T-helper 22 cell (primary cell): ENCODE measurements around the gene STK32C.
"Not testable (repeated sequence)": the region's sequence is repeated elsewhere in the genome, so short reads cannot be mapped to it uniquely, and the experiment has no call there.

Experiments
- DNase-seq: peaks from one replicate; pipeline ENCODE4 v3.0.0-alpha.2; 2020; ENCODE audit warnings: low read depth

The STK32C gene

GRCh38 chr10:132301371-132302330 is 6.1 kb downstream of the STK32C start:
- DNase-seq: no peak

GRCh38 chr10:132300582-132300981 is 7.2 kb downstream of the STK32C start:
- DNase-seq: no peak

GRCh38 chr10:132299371-132300336 is 8.1 kb downstream of the STK32C start:
- DNase-seq: no peak

- DNase-seq: no peak
These were observed 9.5 kb downstream of the STK32C start for GRCh38 chr10:132298038-132298881.

GRCh38 chr10:132297526-132297925 is 10.2 kb downstream of the STK32C start:
- DNase-seq: no peak

- no peak for DNase-seq
These were observed 10.9 kb downstream of the STK32C start for GRCh38 chr10:132296666-132297443.

- DNase-seq: not testable (repeated sequence)
These were observed 12.3 kb downstream of the STK32C start for GRCh38 chr10:132295481-132295880.

- DNase-seq: no peak
These were observed 13.0 kb downstream of the STK32C start for GRCh38 chr10:132294561-132295318.

GRCh38 chr10:132293813-132294520 is 13.8 kb downstream of the STK32C start:
- no peak for DNase-seq

GRCh38 chr10:132293201-132293812 is 14.4 kb downstream of the STK32C start:
- no peak for DNase-seq

- DNase-seq: no peak
These were observed 15.2 kb downstream of the STK32C start for GRCh38 chr10:132292287-132293200.

- DNase-seq: no peak
These were observed 15.9 kb downstream of the STK32C start for GRCh38 chr10:132291826-132292225.

- DNase-seq: no peak
These were observed 17.1 kb downstream of the STK32C start for GRCh38 chr10:132290631-132291030.

GRCh38 chr10:132289439-132289838 is 18.3 kb downstream of the STK32C start:
- no peak for DNase-seq

- no peak for DNase-seq
These were observed 24.0 kb downstream of the STK32C start for GRCh38 chr10:132283604-132284382.

GRCh38 chr10:132282667-132283603 is 24.8 kb downstream of the STK32C start:
- no peak for DNase-seq
